HG03558 (cell line): ENCODE results near the gene STAT3.

ENCODE experiments used
- ATAC-seq: cut with Tn5 transposase; IDR thresholded peaks from one replicate; pipeline ENCODE4 v1.9.1; 2021; ENCODE audit warnings: moderate number of reproducible peaks; ENCODE audit not compliant: unreplicated experiment; ENCODE audit errors: extremely low read depth

STAT3 gene

DNA sequence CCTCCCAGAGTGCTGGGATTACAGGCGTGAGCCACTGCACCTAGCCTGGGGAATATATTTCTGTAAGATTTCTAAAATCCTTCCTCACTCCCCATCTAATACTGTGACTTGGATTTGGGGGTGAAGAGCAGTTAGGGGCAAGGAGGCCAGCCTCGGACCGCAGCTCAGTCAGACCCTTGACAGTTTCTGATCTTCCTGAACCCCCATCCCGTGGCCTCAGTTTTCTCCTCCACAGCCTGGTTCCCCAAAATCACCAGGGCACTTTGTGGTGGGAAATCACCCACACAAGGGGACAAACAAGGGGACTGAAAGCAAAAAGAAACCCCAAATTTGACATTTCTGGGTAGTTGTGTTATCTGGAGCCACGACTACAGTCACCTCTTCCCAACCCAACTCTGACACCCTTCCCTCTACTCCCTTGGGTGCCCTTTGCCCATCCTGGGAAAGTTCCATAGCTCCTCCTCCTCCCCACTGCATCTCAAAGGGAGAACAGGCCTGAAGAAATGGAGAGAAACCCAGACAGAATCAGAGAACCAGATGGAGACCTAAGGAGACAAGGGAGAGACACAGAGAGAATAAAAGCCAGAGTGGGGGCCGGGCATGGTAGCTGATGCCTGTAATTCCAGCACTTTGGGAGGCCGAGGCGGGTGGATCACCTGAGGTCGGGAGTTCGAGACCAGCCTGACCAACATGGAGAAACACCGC is 102.7 kb downstream of the STAT3 start:
- ATAC-seq, result no peak

DNA sequence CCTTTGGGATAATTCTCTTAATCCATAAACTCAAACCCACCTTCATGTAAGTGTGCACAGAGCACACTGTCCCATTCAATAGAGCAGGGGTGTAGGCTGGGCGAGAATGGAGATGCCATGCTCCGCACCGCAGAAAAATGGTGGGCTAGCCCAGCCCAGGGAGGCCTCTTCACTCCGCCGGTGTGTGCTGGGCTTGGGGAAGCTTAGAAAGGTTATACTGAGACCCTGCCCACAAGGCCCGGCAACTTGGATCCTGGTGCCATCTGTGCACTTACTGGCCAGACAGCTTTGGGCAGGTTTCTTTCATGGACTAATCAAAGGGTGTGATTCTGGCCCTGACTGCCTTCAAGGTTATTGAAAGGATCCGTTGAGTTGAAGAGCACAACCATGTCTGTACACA is 103.7 kb downstream of the STAT3 start:
- no peak for ATAC-seq

DNA sequence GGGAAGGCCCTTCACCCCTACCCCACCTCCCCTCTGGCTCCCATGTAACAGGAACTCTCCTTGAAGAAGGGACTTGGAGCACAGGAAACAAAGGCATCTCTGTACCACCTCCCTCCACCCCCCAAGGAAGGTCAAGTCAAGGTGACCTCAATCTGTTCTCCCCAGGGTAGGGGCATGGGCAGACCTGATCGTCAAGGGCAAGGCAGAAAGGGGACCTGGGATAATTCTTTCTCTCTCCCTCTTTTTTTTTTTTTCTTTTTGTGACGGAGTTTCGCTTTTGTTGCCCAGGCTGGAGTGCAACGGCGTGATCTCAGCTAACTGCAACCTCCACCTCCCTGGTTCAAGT is 104.2 kb downstream of the STAT3 start:
- no peak for ATAC-seq

DNA sequence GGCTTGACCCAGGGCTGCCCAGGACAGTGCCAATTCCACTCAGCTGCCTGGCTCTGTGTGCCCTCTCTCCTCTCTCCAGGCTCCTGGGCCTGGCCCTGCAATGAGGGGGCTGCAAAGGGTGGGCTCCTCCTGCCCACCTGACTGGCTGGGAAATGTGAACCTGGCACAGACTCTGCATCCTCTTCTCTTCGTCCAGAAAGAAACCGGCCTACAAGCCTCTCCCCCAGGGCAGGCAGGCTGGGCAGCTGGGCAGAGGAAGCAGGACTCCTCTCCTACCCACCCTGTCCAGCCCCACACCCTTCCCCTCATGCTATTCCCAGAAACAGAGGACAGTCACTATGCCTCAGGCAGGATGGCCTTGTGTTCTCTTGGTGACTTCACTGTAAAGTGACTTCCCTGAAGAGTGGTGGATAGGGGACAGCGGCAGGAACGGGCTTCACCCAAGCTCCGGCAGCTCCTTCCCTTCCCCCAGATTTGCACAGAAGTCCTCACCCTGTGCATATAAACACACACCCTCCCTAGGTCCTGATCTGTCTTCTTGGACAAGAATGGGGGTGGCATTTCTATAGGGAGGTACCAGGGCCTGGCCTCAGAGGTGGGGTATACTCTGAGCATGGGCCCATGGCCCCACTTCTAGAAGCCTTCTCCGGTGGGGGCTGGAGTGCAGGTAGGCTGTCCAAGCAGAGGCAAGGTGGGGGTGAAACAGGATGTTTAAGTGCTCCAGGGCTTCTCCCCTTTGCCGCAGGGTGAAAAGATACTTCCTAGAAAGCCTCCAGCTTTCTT is 104.8 kb downstream of the STAT3 start:
- ATAC-seq, result no peak

DNA sequence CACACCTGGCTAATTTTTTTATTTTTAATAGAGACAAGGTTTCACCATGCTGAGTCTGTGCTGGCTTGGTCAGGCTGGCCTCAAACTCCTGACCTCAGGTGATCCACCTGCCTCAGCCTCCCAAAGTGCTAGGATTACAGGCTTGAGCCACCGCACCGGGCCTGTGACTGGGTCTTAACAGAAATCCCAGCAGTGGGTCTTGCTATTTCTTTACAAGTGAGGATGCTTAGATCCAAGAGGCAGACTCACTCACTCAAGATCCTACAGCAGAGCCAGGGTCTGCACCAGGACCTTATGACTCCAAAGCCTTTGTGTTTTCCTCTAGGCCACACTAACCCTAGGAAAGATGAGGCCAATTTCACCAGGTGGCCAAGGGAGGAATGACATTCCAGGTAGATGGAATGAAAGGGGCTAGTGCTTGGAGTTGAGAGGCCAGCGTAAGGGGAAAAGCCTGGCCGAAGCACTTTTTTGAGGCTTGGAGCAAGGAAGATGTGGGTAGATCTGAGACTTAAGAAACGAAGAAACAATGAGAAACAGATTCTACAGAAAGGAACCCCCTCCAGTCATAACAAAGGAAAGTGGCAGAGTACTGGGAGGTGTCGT is 105.7 kb downstream of the STAT3 start:
- ATAC-seq, result no peak

DNA sequence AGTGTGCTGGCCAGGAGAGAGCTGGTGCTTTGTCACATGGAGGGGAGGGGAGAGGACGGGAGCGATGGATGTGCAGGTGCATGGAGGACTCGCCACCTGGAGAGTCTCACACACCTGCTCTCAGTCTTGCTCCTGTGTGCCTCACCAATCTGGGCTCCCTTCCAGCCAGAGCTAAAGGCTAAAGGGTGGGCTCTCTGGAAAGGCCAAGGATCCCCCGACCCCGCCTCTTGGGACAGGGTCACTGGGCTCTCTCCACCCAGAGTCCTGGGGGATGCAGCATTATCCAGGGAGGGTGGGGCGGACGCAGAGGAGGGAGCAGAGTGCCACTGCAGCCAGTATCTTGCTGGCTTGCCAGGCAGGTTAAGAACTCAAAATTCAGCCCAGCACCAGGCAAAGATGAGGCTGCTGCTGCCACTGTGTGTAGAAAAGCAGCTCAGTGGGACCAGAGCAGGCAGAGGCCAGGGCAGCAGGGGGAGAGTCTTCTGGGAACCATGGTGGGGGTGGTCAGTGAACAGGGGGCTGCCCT is 106.6 kb downstream of the STAT3 start:
- no peak for ATAC-seq

DNA sequence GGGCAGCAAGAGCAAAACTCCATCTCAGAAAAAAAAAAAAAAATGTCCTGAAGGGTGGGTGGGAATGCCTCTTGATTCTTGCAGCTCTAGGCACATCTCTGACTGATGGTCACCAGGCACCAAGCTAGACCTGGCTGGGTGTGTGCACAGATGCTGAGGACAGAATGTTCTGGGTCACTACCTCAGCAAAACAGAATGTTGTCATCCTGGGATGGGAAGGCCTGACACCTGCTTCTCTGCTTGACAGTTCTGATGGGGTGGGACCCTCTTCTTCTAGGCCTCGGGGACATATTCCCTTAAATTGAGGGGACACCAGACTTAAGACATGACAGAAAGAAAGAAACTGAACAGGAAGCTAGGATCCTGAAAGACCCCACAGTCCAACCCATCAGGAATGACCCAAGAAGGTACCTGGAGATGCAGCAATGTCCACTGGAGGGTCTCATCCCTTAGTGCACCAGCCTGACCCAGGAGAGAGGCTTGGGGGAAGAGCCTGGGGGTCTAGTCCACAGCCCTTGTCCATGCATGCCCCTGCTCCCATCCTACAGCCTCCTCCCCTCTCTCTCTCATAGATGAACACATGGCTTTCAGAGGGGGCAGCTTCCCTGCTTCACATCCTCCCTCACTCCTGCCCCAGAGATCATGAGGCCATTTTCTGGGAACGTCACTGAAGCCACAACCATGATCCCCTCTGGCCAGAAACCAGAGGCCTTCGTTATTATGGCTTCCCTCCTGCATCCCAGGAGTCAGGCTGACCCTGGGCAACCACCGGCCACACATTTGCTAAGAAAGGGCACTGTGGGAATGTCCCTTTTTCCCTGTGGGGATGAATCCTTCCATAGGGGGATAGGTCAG is 108.2 kb downstream of the STAT3 start:
- no peak for ATAC-seq

DNA sequence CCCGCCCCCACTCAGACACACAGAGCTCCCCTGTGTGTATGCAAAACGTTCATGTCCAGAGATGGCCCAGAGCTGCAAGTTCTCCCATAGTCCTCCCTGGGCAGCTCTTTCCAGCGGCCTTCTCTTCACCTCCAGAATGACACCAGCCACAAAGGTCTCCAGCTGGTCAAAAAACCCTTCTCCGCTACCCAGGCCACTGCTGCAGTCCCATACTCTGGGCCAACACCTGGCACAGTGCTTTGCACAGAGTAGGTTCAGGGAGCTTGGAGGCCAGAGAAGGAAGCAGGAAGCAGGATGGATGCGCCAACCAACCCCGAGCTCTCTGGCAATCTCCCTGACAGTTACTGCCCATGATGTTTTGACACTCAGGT is 110.9 kb downstream of the STAT3 start:
- ATAC-seq, result no peak

DNA sequence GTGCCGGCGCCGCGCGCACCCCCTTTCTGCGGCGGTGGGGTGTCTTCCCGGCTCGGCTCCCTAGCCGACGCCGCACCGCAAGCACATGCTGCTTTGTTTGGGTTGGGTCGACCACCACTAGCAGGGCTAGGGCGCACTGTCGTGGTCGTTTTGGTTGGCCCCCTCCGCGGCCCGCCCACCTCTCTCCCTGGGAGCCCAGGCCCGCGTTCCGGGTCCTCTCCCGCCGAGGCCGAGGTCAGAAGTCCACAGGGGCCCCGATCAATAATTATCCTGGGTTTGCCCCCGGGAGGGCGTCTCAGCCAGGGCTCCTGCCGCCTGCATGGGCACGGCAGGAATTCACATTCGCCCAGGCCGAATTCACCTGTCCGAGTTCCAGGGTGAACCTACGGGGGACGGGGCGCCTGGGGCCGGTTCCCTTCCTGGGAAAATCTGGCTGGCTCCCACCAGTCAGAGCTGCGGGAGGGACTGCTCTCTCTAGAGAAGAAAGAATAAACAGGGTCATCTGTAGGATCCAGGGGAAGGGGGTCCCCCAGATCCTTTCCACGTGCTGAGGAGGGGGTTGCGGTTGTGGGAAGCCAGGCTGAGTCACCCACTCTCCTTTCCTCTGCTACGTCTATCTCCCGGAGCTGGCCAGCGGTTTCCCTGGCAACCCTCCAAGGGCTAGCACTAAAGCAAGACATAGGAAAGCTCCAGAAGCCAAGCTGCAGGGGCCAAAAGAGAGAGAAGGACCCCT is 111.5 kb downstream of the STAT3 start:
- no peak for ATAC-seq

DNA sequence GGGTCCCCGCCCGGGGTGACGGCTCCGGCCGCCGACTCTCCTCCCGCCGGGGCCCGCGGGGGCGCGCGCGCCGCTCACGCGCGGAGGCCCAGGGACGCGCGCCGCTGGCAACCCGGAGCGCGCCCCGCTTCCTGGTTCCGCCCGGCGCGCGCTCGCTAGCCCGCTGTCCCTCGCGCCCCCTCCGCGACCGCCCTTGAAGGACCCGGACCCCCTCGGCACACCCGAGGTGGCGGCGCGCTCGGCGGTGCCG is 112.0 kb downstream of the STAT3 start, which contains the start of gene STAT5B:
Gene STAT5B, minus strand, starts transcription at position 33 of the 250 bp plus-strand sequence. CDS start 44,264 bp downstream, outside the sequence.
- no peak for ATAC-seq

DNA sequence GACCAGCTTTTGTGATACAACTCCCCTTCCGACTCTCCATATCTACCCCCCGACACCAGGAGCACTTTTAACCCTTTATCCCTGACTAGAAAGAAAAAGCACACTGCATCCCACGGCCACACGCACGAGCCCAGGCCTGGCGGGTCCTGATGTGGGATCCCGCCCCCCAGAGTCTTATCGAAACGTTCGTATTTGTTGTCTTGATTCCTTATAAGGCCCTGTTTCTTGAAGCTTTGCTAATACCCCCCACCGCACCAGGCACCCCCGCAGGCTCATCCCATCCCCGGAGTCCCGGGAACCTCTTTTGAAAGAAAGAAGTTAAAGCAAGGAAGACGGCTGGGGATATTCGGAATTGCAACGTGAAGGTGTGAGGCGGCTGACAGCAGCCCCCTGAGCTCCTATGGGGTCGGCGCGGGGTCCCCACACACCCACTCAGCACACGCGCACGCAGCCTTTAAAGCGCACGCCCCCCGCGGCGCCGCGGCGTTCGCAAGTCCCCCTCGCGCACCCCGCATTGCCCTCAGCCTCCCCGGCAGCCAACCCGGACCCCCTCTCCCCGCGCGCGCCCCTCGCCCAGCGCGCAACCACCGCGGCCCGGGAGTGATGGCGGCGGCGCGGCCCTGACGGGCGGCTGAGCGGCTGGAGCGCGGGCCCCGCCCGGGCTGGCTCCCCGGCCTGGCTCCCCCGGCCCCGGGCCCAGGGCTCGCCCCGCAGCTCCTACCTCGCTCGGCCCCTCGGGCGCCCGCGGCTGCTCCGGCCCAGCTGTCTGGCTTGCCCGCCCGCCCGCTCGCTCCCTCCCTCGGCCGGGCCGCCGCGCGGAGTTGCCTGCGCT is 112.5 kb downstream of the STAT3 start:
- ATAC-seq, result no peak

DNA sequence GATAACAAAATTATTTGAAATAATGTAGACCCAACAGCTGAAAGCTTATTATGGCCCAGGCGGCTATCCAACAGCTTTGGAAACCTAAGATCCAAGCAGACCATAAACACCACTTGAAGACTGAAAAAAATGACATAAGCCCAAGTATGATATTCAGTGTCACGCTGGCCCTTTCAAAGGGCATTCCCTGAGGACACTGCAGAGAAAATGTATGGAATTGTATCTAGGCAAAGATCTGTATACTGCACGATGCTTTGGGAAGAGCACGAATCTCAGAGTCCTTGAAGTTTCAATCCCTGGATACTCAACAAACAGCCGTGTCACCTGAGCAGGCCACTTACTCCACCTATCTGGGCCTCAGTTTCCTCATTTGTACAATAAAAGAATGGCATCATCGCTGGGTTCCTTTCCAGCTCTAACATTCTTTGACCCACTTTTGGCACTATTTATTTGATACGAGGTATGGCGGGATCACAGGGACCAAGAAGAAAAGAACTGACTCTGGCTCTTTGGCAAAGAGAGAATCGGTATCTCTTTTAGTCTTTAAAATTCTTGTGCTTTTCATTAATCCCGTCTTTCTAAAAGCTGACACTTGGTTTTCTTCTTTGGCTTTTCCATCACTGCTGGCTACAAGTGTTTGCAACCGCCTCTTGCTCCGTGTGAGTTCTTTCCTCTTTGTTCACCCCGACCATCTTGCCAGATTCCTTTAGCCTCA is 113.3 kb downstream of the STAT3 start:
- ATAC-seq, result no peak

DNA sequence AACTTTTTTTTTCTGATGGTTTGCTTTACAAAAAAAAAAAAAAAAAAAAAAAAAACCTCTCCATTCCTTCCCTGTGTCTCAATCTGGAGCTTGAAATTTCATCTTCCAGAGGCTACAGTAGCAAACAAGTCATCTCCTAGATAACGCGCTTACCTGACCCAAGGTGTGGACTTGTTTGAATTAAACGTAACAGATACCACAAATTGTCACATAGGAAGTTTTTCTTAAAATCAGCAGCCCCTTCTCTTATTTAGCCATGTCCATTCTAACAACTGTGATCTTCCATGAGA is 114.0 kb downstream of the STAT3 start:
- ATAC-seq, result no peak

DNA sequence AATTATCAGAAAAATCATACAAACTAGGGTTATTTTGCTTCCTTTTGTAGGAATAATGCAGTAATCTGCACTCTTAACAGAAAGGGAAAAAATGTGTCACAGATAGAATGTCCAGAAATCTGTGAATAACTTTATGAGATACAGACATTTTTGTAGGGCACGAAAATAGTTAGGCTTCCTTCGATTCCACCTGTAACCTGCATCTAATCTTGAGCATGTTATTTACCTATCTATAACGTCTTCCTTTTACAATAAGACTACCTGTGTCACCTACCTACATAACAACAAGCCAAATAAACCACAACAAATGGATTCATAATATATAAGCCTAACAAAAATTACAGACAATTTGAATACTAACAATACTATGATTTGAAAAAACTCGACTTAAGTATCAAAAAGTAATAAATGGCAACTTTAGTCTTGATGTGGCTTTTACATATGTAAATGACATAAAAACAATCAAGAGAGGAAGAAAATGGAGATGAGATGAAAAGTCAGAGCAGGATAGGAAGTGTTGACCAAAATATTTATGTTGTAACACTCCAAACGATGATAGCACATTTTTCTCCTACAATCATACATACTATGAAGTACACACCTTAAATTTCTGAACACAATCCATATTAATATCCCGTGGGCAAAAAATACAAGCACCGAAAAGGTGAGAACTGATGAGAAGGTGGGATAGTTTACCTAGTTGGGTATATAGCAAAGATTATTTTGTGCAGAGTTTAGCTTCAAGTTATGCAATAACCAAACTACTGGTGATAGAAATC is 114.6 kb downstream of the STAT3 start:
- no peak for ATAC-seq

DNA sequence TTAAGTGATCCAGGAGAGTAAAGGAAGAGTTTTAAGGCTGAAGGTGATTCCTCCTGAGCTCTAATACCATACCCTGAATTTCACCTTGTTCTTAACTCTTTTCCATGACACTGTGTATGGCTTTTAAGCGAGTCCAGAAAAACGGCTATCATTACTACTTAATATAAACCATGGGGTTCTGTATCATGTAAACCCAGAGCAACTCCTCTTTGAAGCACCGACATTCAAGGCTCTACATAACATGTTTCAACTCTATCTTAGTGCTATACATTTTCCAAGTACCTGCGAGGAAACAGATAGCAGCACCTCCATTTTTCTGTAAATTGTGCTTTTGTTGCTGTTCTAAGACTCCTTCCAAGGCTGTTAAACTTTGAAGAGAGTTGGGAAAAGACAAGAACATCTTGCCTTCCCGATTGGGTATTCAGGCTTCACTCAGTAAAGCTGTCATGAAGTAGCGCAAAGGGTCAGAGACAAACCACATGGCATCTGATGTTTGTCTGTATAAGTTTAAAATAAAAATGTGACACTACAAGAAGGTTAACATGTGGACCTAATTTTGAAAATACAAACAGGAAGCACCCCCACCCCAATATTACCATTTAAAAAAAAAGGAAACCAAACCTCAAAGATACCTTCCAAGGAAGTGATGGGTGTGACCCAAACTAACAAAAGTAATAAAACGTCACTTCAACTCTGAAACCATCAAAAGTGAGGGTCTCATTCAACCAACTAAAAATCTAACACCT is 115.9 kb downstream of the STAT3 start:
- ATAC-seq, result no peak

DNA sequence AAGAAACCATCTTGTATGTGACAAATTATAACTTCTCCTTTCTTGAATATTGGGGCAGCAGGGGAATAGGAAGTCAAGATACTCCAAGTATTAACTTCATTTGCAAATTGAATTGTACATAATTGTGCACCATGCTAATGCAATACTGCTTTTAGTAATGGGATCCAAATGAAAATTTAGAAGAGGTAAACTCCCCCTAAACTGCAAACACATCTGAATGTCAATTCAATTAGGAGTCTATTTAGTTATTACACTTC is 116.5 kb downstream of the STAT3 start:
- no peak for ATAC-seq

DNA sequence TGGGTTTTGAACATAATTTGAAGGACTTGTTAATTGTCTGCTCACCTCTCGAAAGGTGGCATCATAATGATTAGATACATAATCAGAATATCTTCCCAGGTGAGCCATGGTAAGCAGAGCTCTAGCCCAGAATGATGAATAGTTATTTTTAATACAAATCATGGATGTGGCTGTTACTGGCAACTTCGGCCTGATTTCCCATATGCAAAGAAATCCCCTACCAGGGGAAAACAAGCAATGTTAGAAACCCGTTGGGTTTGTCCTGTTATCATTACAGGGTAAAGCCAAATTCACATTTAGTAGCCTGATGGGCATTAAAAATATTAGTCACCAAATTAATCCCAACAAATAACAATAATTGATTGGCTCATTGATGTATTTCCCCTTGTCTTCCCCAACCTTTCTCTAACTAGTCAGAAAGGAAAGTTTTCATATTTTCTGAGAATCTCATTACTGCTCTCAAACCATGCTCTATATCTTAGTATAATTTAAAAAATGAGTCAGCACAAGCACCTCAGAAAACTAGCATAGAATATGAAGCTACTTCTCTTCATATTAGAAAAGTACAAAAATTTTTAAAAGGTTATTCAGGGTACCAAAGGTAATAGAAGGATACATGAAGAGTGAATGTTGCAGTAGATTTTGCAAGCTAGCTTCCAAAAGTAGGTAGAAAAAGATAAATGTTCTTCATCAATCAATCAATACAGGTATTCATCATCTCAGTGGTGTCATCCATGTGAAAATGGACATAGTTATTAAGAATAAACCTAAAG is 117.0 kb downstream of the STAT3 start:
- no peak for ATAC-seq
